HG03280 (cell line): Measurements from ENCODE around the gene ARL5B.
A peak's percentile ranks its signal among the peaks of the same experiment; 100 is the strongest.

Source experiments
- ATAC-seq: cut with Tn5 transposase; IDR thresholded peaks from one replicate; pipeline ENCODE4 v1.9.1; 2021; ENCODE audit warnings: mild to moderate bottlenecking, moderate library complexity; ENCODE audit not compliant: unreplicated experiment

ARL5B gene

DNA sequence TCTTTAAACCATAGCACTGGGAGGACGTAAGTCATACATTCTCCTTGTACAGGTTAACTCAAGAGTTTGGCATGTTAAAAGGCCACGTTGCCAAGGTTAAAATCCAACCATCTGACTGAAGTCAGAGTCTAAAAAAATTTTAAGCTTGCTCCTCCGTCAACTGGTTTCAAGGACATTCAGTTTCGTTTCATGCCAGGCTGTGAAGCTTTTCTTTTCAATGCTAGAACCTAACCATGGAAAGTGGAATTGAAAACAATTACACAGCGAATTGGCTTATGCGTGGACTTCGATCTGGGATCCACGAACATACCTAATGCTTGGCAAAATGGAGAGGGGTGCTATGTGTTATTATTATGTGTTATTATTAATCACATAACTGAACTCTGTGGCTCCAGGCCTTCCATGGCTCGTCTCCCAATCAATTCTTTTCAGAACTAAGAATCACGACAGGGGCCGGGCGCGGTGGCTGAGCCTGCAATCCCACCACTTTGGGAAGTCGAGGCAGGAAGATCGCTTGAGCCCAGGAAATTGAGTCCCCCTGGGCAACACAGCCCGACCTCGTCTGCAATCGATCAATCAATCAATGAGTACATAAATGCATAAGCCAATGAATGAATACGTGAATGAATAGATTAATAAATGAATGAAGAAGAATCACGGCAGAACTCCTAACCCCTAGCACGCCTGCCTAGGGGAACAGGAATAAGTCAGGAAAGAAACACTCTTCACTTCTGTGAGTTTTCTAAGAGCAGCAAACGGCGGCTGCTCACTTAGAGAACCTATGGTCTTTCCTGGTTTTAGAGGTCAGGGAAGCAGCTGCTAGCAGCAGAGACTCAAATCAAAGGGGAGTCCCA lies 733 bp upstream of the ARL5B start:
- no peak for ATAC-seq

DNA sequence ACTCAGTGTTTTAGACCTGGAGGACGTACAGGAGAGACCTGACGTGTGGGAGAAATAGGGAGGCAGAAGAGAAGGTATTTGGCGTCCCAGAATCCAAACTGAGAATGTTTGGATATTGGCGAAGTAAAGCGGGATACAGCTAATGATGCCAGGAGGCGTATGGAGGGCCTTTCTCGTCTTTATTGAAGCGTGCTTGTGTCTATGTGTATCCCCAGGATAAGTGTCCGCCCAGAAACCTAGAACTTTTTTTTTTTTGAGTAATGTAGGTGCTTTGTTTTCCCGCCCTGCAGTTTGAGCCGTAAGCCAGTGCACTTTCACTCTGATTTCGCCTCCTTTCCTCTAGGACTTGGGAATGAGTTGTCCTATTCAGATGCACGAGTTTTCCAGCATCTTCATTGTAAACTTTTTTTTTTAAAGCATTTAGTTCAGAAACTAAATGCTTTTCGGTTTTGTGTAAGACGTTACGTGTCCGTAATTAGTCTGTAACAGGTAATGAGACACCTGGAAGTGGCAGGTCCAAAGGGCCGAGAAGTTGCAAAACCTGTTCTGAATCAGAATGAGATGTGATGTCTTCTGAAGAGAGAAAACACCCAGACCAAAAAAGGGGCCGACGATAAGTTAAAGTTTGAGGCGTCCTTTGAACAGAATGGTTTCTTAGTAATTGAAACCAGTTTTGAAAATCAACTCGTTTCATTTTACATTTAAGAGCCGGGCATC lies 746 bp downstream of the ARL5B start:
- ATAC-seq = peak; percentile 8

DNA sequence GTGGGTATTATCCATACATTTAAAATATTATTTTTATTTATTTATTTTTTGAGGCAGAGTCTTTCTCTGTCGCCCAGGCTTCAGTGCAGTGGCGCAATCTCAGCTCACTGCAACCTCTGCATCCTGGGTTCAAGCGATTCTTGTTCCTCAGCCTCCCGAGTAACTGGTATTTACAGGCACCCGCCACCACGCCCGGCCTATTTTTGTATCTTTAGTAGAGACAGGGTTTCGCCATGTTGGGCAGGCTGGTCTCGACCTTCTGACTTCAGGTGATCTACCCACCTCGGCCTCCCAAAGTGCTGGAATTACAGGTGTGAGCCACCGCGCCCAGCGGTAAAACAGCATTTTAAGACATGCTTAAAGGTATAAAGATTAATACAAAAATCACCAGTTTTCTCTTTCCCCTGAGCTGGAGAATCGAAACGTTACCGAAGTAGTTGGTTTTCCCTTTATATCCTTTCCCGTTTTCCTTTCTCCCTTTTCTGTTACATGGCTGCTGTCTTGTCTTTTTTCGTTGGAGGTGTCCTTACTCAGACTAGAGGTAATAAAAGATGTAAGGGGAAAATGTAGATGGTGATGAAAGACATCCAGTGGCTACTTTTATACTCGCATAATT lies 1.7 kb downstream of the ARL5B start:
- no peak for ATAC-seq

DNA sequence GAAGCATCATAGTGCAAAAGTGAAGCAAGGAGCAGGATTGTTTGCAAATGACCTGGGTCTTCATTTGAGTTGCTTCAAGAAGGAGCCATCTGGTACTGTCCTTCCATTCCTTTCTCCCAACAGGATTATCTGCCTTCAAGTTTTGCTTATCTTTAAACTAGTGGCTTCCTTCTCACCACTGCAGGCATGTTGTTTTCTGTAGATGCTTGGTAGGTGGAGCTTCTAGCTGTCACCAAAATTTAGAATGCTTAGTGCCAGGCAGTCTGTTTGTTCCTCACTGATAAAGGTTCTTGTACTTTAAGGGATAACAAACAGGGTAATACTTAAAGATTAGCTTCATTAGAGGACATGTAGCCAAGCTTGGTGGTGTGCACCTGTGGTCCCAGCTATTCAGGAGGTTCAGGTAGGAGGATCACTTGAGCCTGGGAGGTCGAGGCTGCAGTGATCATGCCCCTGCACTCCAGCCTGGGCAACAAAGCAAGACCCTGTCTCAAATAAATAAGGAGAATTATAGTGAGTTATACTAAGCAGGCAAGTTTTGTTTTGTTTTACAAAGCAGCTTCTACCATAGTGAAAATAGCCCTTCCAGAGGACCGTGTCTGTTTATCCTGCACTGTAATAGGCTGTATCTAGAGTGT lies 5.7 kb downstream of the ARL5B start:
- ATAC-seq = no peak

DNA sequence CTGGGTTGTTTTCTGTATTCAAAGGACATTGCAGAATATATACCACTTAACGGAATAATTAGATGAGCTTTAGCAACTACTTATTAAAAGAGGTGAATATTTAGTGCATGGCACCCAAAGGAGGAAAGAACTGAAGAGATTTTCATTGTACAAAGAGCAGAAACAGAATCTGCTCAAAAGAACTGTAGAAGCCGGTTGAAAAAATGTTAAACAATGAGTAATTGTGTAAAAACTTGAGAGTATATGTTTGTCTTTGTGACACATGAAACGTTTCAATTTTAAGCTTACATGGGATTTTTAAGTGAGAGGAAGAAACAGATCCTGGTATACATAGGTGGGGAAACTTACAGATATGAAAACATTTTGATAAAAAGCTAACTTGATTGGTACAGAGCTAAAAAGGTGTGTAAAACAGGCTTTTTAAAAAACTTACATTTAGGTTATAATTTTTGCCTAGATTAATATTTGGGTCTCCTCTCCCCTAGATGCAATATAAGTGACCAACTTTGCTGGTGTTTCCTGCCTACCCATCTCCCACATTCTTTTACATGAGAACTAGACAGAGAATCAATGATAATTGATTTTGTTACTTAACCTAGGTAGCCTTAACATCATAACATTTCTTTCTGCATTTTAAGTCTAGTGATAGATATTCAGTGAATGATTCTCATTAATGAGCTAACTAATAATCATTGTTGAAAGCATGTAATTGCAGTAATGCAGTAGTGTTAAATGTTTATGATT lies 6.8 kb downstream of the ARL5B start:
- ATAC-seq = no peak

DNA sequence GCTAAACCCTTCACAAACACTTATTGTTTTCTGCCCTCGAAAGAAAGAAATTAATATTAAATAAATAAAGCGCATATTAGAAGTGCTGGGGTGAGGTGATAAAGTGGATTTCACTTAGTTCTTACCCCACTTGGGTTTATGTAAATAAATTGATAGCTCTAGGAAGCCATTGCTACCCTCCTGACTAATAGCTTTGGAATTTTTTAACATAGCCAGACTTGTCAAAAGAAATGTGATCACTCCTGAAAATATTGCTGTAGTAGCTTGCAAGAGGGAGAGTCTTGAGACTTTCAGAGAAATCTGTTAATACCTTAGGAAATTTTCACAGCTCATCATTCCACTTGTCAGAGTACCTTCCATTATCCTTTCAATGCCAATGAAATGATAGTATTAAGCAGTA lies 7.6 kb downstream of the ARL5B start:
- ATAC-seq = no peak

DNA sequence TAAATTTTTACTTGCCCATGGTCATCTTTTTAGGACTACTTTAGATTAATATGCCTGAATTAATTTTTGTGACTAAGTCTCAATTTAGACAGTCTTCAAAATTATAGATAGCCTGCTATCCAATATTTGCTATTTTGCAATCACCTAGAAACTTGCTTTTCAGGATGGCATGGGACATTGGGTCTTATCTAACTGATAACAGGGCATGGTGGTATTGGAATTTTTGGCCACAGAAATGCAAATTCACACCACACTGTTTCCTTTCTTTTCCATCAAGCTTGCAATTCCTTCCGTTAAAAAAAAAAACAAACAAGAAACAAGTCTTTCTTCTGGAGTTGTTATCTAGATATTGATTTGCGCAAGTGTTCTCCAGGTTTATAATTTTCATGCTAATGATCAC lies 8.8 kb downstream of the ARL5B start:
- ATAC-seq = no peak

DNA sequence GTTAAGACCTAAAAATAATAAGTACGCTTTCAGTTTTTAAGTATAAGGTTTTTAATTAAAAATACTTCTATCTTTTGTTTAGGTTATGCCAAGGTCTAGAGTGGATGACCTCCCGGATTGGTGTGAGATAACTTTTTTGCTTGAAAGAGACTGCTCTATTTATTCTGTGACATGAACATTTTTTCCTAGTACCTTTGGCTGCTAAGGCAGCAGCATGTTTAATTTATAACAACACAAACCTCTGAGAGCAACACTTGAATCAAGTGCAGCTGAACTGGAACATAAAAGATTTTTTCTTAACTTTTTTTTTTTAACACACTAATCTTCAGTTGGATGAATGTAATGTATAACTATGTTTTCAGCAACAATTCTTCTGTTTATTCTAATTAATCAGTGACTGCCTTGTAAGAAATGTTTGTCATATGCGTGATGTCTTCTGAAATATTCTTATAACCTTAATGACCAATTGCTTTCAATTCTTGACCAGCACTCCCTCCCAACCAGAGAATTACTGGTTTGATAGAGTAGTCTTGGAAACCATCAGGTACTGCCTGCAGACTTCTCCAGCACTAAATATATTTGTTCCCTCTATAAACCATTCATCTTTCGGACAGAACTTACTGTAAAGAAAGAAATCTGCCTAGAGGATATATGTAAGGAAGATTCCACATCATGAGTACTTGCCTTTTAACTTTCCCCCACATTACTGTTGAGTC lies 16.0 kb downstream of the ARL5B start:
- ATAC-seq = no peak

DNA sequence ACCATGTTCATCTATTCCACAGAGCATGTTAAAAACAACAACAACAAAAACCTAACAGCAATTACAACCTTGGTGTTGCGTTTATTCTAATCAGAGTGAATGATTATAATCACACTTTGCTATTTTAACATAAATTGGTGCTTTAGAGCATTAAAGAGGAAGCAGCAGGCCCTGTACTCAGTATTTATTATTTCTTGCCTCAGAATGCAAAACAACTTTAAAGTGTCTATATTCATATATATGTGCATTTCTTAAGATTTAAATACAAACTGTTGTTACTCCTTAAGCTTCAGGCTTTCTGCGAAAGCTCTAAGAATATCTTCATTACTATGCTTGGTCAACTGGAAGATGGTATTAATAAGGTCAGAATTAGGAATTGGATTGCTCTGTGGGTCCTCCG lies 21.5 kb downstream of the ARL5B start:
- ATAC-seq = no peak

DNA sequence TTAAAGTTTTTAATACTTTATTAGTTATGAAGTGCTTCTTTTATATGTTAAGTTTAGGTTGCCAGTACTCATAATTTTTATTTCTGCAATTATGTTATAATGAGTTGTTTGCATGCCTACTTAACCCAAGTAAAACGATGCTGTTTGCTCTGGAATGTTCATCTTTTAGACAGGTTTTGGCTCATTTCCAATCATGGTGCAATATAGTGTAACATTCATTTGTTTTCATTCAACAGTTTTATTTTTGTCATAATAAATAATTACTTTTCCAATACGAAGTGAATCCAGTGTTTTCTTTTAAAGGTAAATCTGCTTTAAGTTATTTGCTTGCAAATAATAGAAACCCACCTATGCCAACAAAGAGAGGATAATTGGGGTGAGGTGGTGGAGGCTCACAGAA lies 22.1 kb downstream of the ARL5B start:
- ATAC-seq = no peak

DNA sequence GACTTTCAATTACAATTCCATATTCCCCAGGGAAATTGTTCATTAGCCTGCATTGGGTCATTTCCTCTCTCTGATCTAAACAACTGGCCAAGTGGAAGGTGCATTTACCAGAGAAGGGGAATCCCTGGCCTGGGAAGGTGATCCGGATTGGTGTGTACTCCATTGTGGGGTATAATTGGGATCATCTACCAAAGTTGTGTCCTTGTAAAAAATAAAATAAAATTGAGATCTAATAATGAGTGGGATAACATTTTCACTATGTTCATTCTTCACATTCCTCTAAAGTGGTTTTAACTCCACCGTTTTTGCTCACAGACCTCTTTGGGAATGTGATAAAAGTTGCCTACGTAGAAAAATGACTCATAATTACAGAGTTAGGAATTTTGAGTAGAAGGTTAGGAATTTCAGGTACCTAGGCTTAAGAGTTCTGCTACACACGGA lies 22.8 kb downstream of the ARL5B start:
- ATAC-seq = no peak

DNA sequence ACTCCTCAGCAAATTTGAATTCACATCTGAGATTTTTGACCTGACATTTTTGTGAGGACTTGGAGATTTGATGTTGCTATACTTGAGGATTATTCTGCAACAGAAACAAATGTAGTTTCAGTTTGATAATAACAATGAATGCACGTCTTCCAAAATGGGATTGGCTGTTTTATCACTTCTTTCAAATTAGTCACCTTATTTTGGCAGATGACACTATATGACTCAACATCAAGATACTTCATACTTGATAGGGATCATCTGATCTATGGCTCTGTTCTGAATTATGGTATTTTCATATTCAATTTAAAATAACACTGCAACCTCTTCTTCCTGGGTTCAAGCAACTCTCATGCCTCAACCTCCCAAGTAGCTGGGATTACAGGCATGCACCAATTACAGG lies 24.2 kb downstream of the ARL5B start:
- ATAC-seq = no peak

DNA sequence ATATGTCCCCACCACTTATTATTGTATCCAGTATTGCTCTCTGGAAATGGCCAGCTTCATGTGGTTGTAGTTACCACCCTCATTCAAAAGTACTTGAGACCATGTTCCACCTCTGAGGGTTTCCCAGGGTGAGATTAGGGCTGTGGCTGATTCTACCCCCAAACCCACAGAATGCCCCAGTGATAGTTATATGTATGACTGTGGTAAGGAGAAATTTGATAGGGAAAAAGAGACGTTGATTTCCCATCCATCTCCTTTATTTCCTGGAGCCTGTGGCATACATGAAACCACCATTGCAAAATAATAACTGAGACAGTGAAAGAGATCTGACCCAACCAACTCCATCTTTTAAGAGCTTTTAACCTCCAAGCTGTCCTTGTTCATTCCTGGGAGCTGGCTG lies 25.2 kb downstream of the ARL5B start:
- no peak for ATAC-seq

DNA sequence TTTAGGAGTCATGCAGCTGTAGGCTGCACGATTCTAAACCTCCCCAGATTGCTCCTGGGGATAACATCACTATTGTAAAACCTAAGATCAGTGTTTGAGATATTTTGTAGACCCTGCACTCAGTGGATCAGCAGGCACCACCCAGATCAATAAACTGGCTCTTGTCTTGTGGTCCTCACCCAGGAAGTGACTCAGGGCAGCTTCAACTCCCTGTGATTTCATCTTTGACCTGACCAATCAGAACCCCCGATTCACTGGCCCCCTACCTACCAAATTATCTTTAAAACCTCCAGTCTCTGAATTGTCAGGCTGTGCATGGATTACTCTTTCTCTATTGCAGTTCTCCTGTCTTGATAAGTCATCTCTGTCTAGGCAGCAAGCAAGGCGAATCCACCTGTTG lies 25.7 kb downstream of the ARL5B start:
- ATAC-seq = no peak

DNA sequence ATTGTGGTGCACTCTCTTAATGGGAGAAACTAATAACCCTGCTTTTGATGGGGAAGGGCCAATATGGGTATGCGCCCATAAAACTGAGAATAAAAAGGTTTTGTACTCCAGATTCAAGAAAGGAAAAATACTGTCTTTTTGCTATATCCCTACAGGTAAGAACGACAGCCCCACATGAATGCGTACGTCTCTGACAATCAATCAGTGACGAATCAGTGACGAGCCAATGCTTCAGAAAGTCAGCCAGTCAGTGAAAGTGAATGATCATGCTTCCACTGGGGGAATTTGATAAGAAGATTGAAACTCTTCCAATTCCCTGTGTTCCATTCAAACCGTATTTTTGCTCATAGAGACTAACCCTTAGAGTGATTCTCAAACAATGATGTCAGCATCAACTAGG lies 26.3 kb downstream of the ARL5B start:
- ATAC-seq = no peak

DNA sequence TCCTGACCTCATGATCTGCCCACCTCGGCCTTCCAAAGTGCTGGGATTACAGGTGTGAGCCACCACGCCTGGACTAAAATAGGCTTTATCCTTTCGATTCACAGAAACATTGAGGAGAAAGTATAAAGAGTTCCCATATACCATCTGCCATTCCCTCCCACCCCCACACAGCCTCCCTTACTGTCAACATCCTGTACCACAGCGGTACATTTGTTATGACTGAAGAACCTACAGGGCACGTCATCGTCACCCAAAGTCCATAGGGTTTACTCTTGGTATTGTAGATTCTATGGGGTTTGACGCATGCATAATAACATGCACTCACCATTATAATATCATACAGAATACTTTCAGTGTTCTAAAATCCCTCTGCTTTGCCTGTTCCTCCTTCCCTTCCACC lies 28.0 kb downstream of the ARL5B start:
- no peak for ATAC-seq

DNA sequence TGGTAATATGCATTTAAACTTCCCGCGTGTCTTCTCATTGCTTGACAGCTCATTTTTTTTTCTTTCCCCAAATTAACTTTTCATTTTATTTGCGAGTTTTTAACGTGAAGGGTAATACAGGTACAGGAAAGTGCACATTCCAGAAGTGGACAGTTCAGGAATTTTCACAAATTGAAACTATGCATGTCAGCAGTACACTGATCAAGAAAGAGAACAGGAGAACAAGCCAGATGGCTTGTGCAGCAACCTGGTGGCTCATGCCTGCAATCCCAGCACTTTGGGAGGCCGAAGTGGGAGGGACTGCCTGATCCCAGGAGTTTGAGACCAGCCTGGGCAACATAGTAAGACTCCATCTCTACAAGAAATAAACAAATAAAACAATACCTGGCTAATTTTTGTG lies 28.5 kb downstream of the ARL5B start:
- no peak for ATAC-seq

DNA sequence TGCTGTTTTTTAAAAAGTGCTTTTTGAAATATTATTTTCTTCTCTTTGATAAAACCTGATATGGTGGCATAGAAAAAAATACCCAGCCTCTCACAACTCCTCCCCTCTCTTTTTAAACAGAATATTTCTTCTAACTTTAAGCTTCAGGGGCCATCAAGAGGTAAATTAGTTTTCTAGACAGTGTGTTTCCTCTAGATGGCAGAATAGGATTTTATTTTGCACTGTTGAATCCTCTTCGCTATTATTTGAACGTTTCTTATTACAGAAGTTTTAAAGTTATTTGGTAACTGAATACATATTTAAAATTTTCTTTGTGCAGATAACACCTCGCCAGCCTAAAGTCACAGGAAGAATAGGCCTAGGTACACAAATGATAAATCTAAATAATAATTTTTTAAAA lies 30.3 kb downstream of the ARL5B start:
- ATAC-seq = no peak

DNA sequence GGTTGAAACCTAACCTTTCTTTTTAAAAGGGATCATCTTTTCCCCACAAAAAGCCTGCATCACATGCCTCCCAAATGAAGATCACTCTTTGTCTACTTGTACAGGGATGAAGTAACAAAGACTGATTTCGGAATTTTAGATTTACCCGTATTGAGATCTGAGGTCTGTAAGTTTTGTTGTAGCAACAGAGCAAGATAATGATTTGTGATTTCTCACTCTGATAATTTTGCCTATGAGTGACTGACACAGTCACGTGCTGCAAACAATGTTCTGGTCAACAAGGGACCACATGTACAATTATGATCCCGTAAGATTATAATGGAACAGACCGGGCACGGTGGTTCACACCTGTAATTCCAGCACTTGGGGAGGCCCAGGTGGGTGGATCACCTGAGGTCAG lies 31.3 kb downstream of the ARL5B start:
- ATAC-seq = no peak
